HG03432 (cell line): Measurements from ENCODE around the gene CTIF.

Experiments used
- ATAC-seq: cut with Tn5 transposase; IDR thresholded peaks from one replicate; pipeline ENCODE4 v1.9.1; 2021; ENCODE audit warnings: mild to moderate bottlenecking, moderate library complexity; ENCODE audit not compliant: unreplicated experiment

Gene CTIF

GRCh38 chr18:48766026-48766425, 227.2 kb downstream of the CTIF start:
- ATAC-seq, result no peak

GRCh38 chr18:48766487-48766886, 227.7 kb downstream of the CTIF start:
- no peak for ATAC-seq

DNA sequence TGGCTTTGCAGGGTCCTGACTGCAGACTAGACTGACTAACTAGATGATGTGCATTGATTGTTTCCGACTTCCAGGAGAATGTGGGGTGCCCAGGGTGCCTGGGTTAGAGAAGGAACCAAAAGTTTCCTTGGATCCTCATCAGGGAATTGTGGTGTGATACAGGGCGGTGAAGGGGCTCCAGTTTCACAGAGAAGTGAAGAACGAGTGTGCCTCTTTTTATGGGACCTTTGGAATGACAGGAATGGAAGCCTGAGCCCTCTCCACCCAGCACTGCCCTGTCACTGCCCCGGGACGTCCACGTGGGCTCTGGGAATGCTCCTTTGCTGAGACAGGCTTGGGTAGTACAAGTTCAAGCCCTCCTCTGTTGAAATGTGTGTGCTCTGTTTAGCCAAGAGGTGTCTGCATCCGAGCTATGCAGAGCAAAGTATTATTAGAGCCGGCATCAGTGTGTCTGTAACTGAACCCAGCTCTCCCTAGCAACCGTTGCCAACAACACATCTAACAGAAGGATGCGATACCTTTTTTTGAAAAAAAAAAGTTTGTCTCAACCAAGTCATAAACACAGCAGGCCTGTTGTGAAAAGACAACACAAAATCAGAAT, 228.4 kb downstream of the CTIF start:
- ATAC-seq, result no peak

DNA sequence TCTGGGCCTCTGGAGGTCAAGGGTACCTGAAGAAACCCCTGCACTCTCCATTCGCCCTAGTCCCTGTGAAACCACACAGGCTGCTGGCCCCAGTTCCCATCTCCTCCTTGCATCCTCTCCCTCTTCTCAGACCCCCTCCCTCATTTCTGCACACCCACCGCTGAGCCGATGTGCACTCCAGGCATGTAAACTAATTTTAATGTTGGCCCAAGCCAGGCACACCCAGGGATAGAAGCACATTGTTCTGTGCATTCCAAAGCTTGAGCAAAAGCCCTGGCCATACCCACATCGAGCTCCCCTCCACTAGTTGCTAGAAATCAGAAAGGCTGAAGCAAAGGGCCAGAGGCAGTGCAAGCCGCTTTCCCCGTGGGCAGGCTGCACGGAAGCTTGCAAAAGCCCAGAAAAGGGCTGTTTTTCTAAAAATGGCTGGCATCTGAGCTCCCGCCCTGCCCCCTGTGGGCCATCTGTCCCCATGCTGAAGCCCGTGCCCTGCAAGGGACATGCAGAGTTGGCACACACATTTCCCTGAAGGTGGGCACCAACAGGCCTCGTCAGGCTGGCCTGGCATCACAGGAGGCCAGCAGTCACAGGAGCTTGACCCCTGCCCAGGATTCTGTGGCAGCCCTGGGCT, 230.3 kb downstream of the CTIF start:
- ATAC-seq, result no peak

- no peak for ATAC-seq
Observed at GRCh38 chr18:48770243-48770642, 231.4 kb downstream of the CTIF start.

GRCh38 chr18:48771641-48772375, 233.0 kb downstream of the CTIF start:
- ATAC-seq, result no peak

GRCh38 chr18:48772457-48772856, 233.6 kb downstream of the CTIF start:
- no peak for ATAC-seq

DNA sequence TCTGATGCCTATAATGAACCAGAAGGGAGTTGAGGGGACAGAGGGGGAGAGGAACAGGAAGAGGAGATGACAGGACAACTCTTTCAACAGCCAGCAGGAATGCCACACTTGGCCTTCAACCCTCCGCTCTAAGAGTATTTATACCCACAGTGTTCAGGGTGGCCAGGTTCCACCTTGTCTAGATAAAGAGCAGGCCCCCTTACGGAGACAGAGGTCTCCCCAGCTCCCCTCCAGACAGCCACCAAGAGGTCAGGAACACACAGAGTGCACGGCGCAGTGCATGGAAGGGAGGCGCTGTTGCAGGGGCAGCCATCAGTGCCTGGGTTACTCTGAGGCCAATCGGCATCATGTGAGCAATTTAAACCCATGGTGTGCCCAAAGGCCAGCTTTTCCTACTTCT, 235.0 kb downstream of the CTIF start:
- ATAC-seq, result no peak

DNA sequence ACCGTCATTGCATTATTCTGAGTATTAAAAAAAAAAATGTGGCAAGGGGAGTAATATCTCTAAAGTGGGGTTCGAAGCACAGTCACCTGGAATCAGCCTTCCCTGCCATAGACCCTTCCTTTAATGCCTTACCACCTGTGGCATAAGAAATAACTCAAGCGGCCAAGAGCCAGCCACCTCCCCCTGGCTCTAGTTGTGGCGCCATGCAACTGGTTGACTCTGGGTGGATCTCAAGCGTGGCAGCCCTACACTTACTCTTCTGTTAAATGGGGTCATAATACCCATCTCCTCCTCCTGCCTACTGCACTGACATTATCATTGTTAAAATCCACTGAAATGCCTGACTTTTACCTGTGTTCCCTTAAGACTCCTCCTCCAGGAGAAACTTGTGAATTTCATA, 236.1 kb downstream of the CTIF start:
- no peak for ATAC-seq

- no peak for ATAC-seq
Observed at GRCh38 chr18:48775372-48776155, 236.7 kb downstream of the CTIF start.

DNA sequence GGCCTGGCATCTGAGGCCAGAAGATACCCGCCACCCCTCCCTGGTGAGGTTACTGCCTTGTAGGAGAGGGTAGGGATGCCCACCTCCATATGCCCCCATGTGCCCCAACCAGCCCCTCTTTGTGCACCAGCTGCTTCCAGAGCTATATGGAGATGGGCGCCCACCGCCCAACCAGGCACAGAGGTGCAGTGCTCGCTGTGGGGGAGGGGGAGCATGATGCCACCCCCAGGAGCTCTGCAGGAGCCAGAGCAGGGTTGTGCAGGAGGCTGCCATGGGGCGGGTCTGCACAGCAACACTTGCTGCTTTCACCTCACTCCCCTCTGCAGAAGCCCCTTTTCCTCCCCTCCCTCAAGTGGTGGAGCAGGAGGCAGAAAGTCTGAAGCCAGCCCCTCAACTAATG, 237.3 kb downstream of the CTIF start:
- ATAC-seq, result no peak

GRCh38 chr18:48776641-48777025, 237.8 kb downstream of the CTIF start:
- no peak for ATAC-seq

DNA sequence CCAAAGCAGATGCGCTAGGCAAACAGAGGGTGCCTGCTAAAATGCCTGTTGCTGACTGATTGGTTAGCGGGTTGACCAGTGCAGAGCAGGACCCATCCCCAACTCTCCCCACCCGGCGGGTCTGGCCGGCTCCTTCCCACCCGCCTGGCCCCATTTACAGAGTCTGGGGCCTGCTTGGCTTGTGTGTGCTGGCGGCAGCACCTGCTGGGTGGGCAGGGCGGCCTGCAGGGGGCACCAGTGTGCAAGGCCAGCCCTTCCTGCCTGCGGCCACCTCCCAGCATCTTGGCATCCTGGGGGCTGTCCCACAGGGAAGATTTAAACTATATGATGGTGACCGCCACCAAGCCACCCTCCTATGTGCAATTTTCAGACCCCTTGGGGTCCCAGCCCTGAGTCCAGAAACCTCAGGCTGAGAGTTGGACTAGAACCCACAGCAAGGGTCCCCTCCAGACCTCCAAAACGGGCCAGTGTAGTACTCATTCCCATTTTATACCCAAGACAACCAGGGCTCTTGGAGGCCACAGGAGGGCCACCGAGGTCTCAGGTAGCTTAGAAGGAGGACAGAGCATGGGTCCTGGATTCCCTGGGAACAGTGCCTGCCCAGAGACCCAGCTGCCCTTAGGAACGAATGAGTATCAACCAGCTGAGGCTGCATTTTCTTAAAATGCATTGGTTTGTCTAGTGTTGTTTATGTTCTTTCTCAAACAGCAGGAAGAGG, 238.4 kb downstream of the CTIF start:
- ATAC-seq, result peak; percentile 69

DNA sequence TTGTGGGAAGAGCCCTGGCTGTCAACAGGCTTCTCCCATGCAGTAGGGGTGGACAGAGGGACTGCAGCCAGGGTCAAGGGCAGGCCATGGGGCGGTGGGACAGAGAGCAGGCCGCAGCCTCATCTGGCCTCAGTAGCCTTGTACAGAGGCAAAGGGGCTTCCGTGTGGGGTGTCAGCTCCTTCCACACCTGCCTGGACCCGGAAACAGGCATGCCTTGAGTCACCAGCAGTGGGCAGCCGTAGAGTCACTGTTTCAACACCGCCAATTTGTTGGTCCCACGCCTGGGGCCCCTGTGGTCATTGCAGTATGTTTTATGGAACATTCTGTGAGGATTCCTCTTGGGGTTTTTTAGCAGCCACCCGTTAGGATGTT, 238.9 kb downstream of the CTIF start:
- no peak for ATAC-seq

DNA sequence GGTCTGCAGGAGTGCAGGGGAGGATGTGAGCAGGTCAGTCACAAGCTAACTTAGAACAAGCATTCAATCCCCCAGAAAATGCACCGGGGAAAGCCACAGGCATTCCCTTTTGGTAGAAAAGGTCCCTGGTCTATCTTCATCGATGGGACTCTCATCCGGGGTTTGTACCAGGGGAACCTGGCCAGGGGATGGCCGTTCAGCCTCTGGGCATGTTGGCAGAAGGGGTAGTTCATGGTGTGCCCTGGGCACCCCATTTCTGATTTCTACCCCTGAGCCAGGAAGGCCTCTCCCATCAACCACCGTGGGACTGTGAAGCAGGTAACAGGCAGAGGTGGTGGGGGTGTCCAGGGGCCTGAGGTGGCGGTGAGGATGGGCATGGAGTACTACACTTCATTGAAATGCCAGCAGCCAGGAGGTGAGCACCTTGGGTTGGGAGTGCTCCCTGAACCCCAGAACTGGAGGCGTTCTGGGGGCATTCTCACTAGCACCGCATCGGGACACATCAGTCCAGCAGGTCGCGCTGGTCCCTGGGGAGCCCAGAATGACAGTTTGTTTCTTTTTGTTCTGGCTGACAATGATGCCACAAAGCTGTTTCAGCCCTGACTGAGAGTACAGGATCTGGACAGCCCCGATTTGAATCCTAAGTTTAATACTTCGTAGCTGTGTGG, 239.6 kb downstream of the CTIF start:
- ATAC-seq, result peak; percentile 40

GRCh38 chr18:48779462-48779861, 240.6 kb downstream of the CTIF start:
- no peak for ATAC-seq

DNA sequence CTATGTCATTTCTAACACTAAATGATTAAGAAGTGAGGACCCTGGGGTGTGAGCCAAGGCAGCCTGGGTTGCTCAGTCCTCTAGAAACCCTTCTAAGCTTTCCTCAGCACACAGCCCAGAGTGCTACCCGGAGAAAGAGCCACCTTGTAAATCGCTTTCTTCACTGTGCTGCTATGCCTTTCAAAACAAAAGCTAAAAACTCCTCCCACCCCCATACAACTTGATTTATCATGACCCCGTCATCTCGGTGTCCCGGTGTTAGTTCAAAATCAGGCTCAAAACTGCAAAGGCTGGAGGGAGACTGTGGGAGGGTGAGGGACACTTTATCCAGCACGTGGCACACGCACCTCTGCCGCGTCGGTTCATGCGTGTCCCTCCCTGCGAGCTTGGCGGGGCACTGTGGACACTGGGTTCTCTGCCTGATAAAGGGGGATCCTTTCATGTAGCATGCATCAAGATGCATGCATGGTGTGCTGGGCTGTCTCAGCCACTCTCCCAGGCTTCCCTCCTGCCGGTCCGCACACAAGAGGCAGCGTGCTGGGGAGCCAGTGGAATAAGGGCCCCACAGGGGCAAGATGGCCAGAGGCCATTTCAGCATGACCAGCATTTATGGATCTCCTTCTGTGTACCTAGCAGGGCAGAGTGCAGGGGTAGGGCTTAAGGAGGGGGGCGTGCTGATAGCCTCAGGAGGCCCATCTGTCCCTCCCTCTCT, 241.5 kb downstream of the CTIF start:
- ATAC-seq, result no peak

- no peak for ATAC-seq
Observed at GRCh38 chr18:48780913-48781162, 242.0 kb downstream of the CTIF start.

DNA sequence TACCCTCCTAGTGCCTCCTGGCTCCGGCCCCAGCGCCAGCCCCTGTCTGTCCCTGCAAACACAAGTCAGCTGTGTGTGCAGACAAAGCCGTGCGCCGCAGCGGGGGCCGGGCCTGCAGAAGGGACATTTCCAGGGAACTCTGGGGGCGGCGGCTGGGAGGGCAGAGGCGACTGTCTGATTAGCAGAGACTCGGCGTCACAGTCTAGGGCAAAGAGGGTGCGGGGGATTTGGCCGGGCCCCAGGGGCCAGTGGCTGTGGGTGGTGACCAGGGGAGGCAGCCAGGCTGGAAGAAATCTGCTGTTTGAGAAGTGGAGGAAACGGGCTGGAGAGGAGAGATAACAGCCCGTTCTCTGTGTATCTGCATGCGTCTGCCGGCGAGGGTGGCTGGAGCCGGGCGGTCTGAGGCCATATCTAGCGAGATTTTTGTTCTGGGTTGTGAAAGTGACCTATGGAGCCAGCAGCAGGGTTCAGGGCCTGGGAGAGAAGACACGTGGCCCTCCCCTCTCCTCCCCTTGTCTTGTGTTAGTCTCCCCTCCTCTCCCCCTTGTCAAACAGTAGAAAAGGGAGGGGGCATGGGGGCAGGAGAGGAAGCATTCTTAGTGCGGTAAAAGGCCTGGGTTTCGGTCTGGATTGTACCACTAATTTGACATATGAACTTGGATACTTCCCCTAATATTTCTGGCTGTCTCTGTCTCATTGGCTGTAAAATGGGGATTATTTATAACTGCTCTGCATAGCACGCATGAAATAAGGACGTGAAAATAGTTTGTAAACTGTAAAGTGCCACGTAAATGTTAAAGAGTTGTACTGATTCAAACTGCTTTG, 242.5 kb downstream of the CTIF start:
- ATAC-seq, result no peak
